ENCODE measurements around the gene CR1L. TPM values are rescaled to one million over a fixed set of nuclear protein-coding genes. Genes with fewer than 3 reads are reported as not detected.

The CR1L gene
- total and polyA plus RNA-seq, 9 of the 15 experiments (the other 6 are each of a cell fraction or from before 2014, with no cell fraction given): 10.1 to 74.8 (median 34.3) TPM

- FAIRE-seq: peak; percentile 57
- CTCF ChIA-PET (ENCODE audit: low intra/inter-chr PET ratio): no interaction called here
- Histone ChIP-seq H3K27me3 (ENCODE audit: control insufficient read depth in 2 of 2, insufficient read depth in 2 of 2, low read length in 2 of 2) (no peaks in the 10 kb centered on the region), H3K4me1 (replicated peaks in 1 of 2; ENCODE audit: control insufficient read depth in 2 of 2, insufficient read depth in 2 of 2, low read length in 2 of 2) (peaks cover 11 to 32% of the 10 kb centered on the region in 2 experiments; a peak in 4 of 5 replicates), H4K20me1 (replicated peaks; ENCODE audit: control insufficient read depth, insufficient read depth, low read length) (peaks cover 2% of the 10 kb centered on the region; the same call in 1 of the 2 replicates), H3K4me3 (no peak overlapping the region), H3K27ac (ENCODE audit: extremely low read depth, low read depth, low read length) (0 out of 3 replicates have a peak overlapping the region, but pooled peaks have one; percentile 11), H3K4me2 (ENCODE audit: insufficient read depth, low read length) (0 out of 2 replicates have a peak overlapping the region, but pooled peaks have one; percentile 16), H3K9ac (ENCODE audit: insufficient read depth in 1 of 2, low read depth in 2 of 2, low read length in 2 of 2) (no peak overlapping the region), H3K79me2 (ENCODE audit: control insufficient read depth, insufficient read depth, low read length) (peaks cover 88% of the 10 kb centered on the region), H3K9me3 (replicated peaks; ENCODE audit: control insufficient read depth, insufficient read depth, low read depth, low read length) (no peaks in the 10 kb centered on the region; the same call in 1 of the 2 replicates), H3K9me1 (ENCODE audit: control insufficient read depth, insufficient read depth, low read length) (no peaks in the 10 kb centered on the region), H2AFZ (ENCODE audit: low read depth, low read length) (no peak overlapping the region), H3K36me3 (ENCODE audit: control insufficient read depth, insufficient read depth, low read length) (peaks cover 12% of the 10 kb centered on the region)
- 0% methylated on average over 3 of the region's 3 CpGs for WGBS (ENCODE audit: insufficient coverage, low coverage, missing lambda C conversion rate)
- no TSS peak for BruUV-seq (replicated peaks)
- peak in 2 of 4 experiments; percentile 36 to 68 for DNase-seq (ENCODE audit: extremely low read depth in 1 of 4, low spot score in 3 of 4)
- in situ Hi-C loops (cut with MboI): loop anchor here (5.0 kb wide), 2 partner anchors 49 to 89 kb away; no protein-coding TSS in a partner anchor
- intact Hi-C loops (cut with micrococcal nuclease): no loop called here
- POLR2A ChIA-PET: interaction anchor here (0.8 kb wide), 1 partner anchor 12 kb away, joined by 3 read pairs; no protein-coding TSS in a partner anchor
- ATAC-seq: peak; percentile 78
- TF ChIP-seq POLR2A (conservative IDR thresholded peaks at IDR 0.05): no peak
- no peak for TF ChIP-seq CCAR2 (IDR thresholded peaks at IDR 0.05; ENCODE audit: low read depth, low read length)
- TF ChIP-seq, protein P1, sequence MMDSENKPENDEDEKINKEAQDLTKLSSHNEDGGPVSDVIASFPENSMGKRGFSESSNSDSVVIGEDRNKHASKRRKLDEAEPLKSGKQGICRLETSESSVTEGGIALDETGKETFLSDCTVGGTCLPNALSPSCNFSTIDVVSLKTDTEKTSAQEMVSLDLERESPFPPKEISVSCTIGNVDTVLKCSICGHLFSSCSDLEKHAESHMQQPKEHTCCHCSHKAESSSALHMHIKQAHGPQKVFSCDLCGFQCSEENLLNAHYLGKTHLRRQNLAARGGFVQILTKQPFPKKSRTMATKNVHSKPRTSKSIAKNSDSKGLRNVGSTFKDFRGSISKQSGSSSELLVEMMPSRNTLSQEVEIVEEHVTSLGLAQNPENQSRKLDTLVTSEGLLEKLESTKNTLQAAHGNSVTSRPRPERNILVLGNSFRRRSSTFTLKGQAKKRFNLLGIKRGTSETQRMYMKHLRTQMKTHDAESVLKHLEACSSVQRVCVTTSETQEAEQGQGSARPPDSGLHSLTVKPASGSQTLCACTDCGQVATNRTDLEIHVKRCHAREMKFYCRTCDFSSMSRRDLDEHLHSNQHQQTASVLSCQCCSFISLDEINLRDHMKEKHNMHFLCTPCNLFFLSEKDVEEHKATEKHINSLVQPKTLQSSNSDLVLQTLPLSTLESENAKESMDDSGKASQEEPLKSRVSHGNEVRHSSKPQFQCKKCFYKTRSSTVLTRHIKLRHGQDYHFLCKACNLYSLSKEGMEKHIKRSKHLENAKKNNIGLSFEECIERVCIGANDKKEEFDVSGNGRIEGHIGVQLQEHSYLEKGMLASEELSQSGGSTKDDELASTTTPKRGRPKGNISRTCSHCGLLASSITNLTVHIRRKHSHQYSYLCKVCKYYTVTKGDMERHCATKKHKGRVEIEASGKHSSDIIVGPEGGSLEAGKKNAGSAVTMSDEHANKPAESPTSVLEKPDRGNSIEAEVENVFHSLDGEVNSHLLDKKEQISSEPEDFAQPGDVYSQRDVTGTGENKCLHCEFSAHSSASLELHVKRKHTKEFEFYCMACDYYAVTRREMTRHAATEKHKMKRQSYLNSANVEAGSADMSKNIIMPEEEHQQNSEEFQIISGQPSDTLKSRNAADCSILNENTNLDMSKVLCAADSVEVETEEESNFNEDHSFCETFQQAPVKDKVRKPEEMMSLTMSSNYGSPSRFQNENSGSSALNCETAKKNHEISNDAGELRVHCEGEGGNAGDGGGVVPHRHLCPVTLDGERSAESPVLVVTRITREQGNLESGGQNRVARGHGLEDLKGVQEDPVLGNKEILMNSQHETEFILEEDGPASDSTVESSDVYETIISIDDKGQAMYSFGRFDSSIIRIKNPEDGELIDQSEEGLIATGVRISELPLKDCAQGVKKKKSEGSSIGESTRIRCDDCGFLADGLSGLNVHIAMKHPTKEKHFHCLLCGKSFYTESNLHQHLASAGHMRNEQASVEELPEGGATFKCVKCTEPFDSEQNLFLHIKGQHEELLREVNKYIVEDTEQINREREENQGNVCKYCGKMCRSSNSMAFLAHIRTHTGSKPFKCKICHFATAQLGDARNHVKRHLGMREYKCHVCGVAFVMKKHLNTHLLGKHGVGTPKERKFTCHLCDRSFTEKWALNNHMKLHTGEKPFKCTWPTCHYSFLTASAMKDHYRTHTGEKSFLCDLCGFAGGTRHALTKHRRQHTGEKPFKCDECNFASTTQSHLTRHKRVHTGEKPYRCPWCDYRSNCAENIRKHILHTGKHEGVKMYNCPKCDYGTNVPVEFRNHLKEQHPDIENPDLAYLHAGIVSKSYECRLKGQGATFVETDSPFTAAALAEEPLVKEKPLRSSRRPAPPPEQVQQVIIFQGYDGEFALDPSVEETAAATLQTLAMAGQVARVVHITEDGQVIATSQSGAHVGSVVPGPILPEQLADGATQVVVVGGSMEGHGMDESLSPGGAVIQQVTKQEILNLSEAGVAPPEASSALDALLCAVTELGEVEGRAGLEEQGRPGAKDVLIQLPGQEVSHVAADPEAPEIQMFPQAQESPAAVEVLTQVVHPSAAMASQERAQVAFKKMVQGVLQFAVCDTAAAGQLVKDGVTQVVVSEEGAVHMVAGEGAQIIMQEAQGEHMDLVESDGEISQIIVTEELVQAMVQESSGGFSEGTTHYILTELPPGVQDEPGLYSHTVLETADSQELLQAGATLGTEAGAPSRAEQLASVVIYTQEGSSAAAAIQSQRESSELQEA (IDR thresholded peaks at IDR 0.05; ENCODE audit: low read depth): no peak
- peak; percentile 42; the same call in 1 of the 2 replicates for TF ChIP-seq MYC (IDR thresholded peaks at IDR 0.05; ENCODE audit: low read depth, low read length)
- TF ChIP-seq MYC (CRISPR knock-in tag; IDR thresholded peaks at IDR 0.05; ENCODE audit: borderline replicate concordance, low read depth): no peak
- TF ChIP-seq CTCF (IDR thresholded peaks at IDR 0.05 in 2 of 3, conservative IDR thresholded peaks at IDR 0.05 in 1 of 3; ENCODE audit: insufficient read depth in 2 of 3, low read depth in 1 of 3, low read length in 3 of 3): no peak
- no peak for TF ChIP-seq BRD4 (IDR thresholded peaks at IDR 0.05)
- TF ChIP-seq EWSR1 (IDR thresholded peaks at IDR 0.05; ENCODE audit: borderline replicate concordance, low read depth, partially characterized antibody): no peak
These were observed 26.1 kb downstream of the CR1L start for GRCh38 chr1:207670997-207671396.

All from K562 (cell line).